Hepatic stellate cell (primary cell): ENCODE results near the gene FBRSL1.
"Not testable (repeated sequence)": the region's sequence is repeated elsewhere in the genome, so short reads cannot be mapped to it uniquely, and the experiment has no call there.

Source experiments
- DNase-seq: peaks from one replicate; pipeline ENCODE4 v3.0.0; 2011; ENCODE audit warnings: low spot score

Gene FBRSL1

DNA sequence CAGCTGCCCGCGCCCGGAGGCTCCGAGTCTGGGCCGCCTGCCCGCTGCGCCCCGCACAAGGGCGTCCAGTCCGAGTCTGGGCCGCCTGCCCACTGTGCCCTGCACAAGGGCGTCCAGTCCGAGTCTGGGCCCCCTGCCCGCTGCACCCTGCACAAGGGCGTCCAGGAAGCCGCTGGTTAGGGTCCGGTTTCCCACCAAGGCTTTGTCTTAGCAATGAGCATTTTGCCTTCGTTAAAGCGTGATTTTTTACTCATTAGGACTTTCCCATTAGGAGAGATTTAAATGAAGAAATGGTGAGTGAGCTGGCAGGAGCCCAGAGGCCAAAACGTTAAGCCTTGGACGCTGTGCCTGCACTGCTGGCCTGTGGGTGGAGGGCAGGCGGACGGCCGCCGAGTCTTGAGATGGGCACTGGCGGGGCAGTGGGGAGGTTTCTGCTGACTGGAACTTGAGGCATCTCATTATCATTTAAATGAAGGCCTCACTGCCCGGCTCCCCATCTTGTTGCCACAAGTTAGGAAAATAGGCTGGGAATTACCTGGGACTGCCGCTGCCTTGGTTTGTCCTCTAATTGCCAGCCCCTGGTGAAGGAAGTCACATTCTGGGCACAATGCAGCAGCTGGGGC is 36.0 kb downstream of the FBRSL1 start:
- no peak for DNase-seq

DNA sequence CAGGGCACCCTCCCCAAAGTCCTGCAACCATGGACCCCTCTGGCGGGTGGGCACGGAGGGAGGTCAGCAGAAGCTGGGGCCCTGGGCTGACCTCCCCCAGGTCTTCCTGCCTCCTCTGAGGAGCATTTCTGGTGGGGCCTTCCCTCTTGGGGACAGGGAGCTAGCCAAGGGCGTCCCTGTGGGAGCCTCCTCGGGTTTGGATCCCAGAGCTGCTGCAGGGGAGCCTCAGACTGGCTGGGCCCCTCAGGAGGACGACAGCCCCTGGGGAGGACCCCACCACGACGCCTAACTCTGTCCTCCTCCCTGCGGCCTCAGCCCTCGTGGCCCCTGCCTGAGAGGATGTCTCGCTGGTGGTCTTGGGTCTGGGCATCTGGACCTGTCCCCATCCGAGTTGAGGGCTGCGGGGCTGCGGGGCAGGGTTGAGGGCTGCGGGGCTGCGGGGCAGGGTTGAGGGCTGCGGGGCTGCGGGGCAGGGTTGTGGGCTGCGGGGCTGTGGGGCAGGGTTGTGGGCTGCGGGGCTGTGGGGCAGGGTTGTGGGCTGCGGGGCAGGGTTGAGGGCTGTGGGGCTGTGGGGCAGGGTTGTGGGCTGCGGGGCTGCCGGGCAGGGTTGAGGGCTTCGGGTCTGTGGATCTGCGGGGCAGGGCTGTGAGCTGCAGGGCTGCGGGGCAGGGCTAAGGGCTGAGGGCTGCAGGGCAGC is 37.4 kb downstream of the FBRSL1 start:
- no peak for DNase-seq

DNA sequence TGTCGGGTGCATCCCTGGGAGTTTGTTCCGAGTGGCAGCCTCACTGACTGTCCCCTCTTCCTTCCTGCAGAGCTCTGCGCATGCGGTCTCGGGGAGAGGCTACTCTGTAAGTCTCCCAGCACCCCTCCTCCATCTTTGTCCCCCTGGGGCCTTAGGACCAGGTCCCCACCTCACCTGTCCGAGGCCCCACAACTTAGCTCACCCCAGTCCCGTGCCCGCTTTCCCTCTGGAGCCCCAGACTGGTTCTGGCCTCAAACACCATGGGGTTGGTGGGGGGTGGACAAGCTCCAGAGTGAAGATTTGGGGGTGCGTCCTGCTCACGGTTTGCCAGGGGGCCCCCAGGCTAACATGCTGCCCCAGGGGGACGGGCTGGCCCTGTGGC is 37.9 kb downstream of the FBRSL1 start:
- no peak for DNase-seq

DNA sequence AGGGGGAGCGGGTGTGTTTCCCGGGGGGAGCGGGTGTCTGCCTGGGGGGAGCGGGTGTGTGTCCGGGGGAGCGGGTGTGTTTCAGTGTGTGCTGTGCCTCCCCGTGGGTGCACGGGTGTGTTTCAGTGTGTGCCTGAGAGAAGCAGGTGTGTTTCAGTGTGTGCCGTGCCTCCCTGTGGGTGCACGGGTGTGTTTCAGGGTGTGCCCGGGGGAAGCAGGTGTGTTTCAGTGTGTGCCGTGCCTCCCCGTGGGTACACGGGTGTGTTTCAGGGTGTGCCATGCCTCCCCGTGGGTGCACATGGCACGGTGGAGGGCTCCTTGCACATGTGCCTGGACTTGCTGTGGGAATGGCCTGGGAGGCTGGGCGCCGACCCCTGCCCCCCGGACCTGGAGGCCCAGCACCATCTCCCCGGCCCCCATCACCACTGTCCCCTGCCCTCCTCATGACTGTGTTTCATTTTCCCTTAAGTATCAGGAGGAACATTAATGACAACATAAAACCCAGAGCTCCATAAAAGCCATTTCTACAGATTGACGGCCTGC is 38.7 kb downstream of the FBRSL1 start:
- DNase-seq, result no peak

DNA sequence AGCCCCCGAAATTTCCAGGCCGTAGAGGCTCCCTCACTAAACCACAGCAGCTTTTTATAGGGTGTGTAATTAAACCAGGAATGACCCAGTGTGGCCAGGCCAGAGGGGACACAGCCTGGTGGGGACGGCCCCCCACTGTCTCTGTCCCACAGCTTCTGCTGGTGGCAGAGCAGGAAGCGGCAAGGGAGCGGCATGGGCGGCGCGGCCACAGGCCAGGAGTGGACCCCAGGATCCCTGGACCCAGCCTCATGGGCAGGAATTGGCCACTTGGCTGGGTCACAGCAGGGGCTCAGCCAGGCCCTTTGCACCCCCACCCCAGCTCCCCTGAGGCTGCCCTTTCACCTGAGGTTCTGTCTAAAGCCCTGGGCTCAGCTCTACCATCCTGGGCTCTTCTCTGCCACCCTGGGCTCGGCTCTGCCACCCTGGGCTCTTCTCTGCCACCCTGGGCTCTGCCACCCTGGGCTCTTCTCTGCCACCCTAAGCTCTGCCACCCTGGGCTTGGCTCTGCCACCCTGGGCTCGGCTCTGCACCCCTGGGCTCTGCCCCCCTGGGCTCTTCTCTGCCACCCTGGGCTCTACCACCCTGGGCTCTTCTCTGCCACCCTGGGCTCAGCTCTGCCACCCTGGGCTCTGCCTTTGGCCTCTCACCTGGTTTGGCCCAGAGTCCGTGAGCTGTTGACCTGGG is 39.3 kb downstream of the FBRSL1 start:
- DNase-seq, result no peak

DNA sequence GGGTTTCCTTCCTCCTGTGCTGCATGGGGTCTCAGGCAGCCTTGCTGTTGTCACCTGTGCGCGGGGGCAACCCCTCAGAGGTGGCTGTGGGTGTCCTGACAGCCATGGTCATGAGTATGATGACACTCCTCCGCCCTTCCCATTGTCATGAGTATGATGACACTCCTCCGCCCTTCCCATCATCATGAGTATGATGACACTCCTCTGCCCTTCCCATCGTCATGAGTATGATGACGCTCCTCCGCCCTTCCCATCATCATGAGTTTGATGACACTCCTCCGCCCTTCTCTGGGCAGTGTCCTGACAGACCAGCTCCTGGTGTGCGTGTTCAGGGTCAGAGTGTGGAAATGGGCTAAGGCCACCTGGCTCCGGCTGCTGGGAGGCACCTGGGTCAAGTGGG is 40.0 kb downstream of the FBRSL1 start:
- DNase-seq, result no peak

DNA sequence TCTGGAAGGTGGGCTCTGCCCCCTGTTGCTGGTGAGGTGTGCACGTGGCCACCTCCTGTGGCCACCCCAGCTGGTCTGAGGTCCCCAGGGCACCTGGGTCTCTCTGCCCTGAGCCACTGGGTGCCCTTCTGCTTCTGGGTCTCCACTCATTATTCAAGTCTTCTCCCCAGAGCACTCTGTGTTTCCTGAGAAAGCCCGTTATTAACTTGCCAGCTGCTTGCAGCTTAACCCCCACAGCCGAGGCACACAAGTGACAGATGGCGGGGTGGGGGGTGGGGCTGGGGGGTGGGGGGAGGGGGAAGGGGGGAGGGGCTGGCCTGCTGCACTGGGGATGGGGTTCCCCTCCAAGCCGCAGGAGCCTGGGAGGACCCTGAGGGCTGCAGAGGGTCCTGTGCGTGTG is 40.5 kb downstream of the FBRSL1 start:
- DNase-seq, result no peak

DNA sequence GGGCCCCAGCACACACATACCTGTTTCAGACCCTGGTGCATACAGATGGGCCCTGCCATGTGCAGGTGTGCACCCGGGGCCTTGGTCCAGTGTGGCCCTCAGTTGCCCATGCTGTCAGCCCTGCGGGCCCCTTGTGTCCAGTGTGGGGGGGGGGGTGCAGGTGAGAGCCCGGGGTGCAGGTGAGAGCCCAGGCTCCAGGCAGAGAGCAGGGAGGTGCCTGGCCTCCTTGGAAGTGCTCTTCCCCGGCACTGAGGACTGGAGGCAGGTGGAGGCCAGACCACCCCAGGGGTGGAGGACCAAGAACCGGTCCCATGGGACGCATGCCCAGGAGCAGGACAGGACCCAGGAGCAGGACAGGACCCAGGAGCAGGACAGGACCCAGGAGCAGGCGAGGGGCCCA is 40.9 kb downstream of the FBRSL1 start:
- DNase-seq, result no peak

DNA sequence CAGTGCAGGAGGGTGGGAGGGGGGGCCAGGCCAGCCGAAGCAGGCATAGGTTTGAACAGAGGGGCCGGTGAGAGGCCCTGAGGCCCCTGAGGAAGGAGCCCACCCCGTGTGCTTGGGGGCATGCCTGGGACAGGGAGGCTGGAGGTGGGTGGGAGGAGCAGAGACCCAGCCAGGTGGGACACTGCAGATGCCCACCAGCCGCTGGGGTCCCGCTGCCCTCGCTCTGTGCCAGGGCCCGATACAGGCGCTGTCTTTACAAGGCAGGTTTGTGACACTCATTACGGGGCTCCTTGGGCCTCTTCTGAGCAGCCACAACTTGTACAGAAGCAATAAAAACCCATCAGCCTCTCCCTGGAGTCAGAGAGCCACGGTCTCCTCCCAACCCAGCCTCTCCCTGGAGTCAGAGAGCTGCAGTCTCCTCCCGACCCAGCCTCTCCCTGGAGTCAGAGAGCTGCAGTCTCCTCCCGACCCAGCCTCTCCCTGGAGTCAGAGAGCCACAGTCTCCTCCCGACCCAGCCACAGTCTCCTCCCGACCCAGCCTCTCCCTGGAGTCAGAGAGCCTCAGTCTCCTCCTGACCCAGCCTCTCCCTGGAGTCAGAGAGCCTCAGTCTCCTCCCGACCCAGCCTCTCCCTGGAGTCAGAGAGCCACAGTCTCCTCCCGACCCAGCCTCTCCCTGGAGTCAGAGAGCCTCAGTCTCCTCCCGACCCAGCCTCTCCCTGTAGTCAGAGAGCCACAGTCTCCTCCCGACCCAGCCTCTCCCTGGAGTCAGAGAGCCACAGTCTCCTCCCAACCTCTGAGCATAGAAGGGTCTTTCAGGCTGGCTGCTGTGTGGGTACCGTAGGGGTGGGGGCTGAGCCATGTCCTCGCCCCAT is 43.0 kb downstream of the FBRSL1 start:
- DNase-seq, result not testable (repeated sequence)

DNA sequence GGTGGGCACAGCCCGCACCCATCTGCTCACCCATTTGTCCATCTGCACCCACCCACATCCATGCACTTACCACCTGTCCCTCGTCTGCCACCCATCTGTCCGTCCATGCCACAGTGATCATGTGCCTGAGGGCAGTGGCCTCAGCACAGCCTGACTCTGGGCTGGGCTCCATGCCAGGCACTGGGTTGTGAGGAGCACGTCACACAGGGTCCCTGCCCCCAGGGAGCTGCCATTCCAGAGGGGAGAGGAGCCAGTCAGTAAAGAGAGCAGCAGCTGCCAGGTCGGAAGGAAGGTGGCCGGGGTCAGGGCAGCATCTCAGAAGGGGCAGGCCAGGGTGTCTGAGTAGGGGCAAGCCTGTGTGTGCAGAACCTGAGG is 43.6 kb downstream of the FBRSL1 start:
- no peak for DNase-seq

DNA sequence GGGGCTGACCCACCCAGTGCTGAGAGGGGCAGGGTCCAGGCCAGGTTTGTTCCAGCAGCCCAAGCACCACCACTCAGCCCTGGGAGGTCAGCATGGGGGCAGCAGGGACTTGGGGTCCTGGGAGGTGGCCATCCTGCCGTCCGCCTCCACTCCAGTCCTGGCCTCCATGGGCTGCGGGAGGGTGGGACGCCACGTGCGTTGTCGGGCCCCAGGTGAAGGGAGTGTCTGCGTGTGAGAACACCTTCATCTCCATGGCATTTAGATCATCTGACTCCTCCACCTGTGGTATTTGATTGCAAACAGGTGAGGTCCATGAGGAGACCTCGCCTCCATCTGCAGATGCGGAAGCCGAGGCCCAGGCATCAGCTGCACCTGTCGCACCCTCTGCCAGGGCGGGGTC is 44.1 kb downstream of the FBRSL1 start:
- no peak for DNase-seq

DNA sequence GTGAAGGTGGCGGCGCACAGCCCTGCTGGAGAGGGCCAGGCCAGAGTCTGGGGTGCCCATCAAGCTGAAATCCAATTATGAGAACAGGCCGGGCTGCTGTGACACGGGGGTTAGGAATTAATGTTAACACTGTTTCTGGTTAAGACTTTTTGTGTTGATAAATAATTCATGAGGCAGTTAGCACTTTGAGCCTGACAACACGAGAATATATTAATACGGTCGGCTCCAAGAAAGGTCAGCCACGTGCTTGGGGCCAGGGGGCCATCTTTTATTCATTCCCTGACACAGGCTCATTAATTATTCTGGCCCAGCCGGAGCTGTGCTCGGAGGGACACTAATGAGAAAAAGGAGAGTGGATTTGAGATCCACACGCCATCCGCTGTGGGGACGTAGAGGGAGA is 45.1 kb downstream of the FBRSL1 start:
- DNase-seq, result no peak

DNA sequence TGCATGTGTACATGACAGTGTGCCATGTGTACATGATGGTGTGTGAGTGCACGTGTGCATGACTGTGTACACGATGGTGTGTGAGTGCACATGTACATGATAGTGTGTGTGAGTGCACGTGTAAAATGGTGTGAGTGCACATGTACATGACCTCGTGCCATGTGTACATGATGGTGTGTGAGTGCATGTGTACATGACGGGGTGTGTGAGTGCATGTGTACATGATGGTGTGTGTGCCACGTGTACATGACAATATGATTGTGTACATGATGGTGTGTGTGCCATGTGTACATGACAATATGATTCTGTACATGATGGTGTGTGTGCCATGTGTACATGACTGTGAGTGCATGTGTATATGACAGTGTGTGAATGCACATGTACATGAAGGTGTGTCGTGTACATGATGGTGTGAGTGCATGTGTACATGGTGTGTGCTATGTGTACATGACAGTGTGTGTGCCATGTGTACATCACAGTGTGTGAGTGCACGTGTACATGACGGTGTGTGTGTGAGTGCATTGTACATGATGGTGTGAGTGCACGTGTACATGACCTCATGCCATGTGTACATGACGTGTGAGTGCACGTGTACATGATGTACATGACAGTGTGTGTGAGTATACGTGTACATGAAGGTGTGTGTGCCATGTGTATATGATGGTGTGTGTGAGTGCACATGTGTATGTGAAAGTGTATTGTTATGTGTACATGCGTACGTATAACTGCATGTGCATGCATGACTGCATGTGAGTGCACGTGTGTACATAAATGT is 46.3 kb downstream of the FBRSL1 start:
- DNase-seq, result no peak

DNA sequence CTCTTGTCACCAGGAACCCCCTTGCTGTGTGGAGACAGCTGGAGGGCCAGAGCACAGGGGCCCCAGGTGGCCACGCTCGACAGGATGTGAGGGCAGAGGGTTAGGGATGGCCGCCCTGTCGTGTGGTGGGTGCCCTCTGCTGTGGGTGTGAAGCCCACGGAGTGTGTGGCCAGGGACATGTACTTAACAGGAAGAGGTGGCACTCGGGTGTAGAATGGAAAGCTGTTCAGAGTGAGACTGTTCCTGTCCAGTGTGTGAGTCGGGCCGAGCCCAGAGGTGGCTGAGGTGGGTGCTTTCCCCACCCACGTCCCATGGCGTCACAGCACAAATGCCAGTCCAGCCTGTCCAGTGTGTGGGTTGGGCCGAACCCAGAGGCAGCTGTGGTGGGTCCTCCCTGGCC is 47.1 kb downstream of the FBRSL1 start:
- DNase-seq, result no peak

DNA sequence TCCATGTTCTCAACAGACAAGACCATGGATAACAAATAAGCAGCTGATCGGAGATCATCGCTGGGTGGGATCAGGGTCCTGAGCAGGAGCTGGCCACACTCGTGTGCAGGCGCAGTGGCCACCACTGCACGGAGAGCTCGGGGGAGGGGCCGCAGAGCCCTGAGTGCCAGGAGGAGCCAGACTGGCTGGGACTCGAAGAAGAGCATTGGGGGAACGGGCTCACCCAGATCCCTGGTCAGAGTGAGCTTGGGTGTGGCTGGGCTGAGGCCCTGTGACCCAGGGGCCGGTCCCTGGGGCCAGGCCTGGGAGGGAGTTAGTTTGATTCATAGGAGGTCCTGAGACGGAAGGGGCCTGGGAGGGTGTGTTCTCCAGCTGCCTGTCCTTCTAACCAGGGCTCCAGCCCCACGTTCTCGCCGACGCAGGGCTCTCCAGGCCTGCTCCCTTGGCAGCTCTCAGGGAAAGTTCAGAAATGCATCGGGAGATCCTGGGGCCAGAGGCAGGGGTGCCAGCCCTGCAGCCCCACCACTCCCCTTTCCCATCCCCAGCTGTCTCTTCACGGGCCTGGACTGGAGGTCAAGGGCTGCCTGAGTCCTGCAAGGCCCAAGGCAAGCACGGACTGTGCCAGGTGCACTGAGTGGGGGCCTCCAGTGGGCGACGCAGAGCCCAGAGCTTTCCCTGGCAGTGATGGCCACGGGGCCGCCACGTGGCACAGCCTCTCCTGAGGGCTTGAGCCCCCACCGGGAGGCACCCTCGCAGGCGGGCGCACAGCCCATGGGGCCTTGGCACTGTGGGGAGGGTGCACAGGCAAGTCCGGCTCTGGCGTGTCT is 48.1 kb downstream of the FBRSL1 start:
- DNase-seq, result no peak

DNA sequence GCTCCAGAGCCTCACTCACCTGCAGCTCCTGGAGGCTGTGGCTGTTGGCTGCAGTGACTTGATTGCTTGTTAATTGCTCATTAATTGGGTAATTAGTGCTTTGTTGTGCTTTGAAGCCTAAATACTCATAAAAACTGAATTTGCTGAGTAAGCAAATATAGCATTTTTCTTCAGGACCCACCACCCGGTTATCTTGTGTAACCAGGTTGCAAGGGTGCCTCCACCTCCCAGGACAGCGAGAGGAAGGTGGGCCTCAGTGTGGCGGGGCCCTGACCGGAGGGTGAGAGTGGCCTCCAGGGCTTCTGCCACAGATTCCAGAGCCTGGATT is 48.7 kb downstream of the FBRSL1 start:
- DNase-seq, result no peak

DNA sequence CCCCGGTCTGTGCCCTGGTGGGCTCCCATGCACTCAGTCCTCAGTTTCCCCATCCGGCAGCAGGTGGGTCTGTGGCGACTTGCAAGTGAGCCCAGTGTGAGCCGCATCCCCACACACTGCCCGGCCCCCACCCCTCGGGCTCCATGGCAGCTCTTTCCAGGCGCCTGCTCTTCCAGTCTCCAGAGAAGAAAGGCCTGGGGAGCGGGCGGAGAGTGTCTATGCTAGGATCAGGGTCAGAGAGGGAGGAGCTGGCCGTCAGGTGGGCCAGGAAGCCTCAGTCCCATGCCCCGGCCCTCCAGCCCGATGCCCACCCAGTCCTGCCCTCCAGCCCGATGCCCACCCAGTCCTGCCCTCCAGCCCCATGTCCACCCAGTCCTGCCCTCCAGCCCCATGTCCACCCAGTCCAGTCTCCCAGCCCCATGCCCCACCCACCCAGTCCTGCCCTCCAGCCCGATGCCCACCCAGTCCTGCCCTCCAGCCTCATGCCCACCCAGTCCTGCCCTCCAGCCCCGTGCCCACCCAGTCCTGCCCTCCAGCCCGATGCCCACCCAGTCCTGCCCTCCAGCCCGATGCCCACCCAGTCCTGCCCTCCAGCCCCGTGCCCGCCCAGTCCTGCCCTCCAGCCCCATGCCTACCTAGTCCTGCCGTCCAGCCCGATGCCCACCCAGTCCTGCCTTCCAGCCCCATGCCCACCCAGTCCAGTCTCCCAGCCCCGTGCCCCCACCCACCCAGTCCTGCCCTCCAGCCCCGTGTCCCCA is 49.2 kb downstream of the FBRSL1 start:
- DNase-seq, result no peak

DNA sequence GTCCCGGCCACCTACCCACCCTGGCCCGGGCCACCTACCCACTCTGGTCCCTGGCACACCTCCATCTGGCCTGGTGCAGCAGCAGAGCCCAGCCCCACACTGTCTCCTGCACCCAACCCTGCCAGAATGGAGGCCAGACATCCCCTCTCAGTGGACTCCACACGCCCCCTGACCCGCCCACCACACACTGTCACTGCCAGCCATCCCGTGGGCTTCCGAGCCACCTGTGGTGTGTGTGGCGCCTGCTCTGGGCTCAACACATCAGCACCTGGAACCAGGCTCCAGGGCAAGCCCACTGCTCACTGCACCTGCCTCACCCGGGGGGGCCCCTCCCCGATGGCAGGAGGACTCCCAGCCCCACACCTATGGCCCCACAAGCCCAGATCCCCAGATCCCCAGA is 50.5 kb downstream of the FBRSL1 start:
- DNase-seq, result no peak

DNA sequence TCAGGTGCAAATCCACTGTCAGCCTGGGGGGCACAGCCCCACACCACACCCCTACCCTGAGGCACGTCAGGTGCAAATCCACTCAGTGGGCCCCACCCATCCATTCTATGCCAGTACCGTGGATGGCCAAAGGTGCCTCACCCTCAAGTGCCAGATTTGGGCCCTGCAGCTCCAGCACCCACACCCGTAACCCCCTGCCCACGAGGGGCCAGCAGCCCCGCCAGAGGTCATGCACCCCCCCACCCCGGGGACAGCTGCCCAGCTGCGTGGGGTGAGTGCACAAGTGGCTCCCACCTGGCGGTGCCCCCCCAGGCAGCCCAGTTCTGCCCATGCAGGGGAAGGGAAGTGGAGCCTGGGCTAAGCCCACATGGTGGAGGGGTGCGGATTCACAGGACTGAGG is 51.2 kb downstream of the FBRSL1 start:
- DNase-seq, result no peak

DNA sequence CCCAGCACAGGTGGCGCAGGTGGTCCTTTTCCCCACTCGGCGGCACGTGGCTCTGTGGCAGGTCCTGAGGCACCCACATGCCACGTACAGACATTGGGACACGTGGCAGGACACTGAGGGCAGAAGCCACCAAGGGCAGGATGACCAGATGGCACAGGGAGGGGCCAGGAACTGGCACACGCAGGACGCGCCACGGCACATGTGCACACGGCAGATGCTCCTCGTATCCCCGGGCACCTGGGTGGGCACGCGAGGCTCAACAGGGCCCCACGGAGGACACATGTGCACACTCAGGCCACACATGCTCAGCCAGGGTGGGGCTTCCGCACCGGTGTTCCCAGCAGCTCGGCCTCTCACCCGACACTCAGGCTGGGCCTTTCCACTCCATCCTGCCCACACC is 52.0 kb downstream of the FBRSL1 start:
- DNase-seq, result no peak
